Hepatocyte (in vitro differentiated cells): ENCODE measurements around the gene SLC8A1. TPM values are rescaled to one million over a fixed set of nuclear protein-coding genes. Genes with fewer than 3 reads are reported as not detected.

ENCODE experiments used
- DNase-seq: peaks from one replicate; pipeline ENCODE4 v3.0.0-alpha.2; 2016; ENCODE audit warnings: low spot score
- H2AFZ ChIP-seq: fragments of 200-600 bp; sonication (generic); 2 replicates; pipeline ENCODE4 v1.6.0; 2016; ENCODE audit warnings: antibody characterized with exemption, mild to moderate bottlenecking
- H3K27ac ChIP-seq: fragments of 200-600 bp; sonication (generic); 2 replicates; pipeline ENCODE4 v1.5.1; 2016; ENCODE audit warnings: mild to moderate bottlenecking
- H3K27me3 ChIP-seq: fragments of 200-600 bp; sonication (generic); 2 replicates; pipeline ENCODE4 v1.6.1; 2016
- H3K36me3 ChIP-seq: fragments of 200-600 bp; sonication (generic); replicated peaks from 2 replicates; pipeline ENCODE4 v1.5.1; 2016; ENCODE audit warnings: low read depth; ENCODE audit not compliant: insufficient read depth
- H3K4me1 ChIP-seq: fragments of 200-600 bp; sonication (generic); 2 replicates; pipeline ENCODE4 v1.5.1; 2016; ENCODE audit warnings: mild to moderate bottlenecking, moderate library complexity; ENCODE audit not compliant: insufficient read depth
- H3K4me2 ChIP-seq: fragments of 200-600 bp; sonication (generic); 2 replicates; pipeline ENCODE4 v1.6.0; 2016
- H3K4me3 ChIP-seq: fragments of 200-600 bp; sonication (generic); 2 replicates; pipeline ENCODE4 v1.5.1; 2016; ENCODE audit warnings: mild to moderate bottlenecking
- H3K79me2 ChIP-seq: fragments of 200-600 bp; sonication (generic); 2 replicates; pipeline ENCODE4 v1.6.0; 2017; ENCODE audit warnings: mild to moderate bottlenecking
- H3K9me2 ChIP-seq: fragments of 200-600 bp; sonication (generic); replicated peaks from 2 replicates; pipeline ENCODE4 v1.6.0; 2017; ENCODE audit warnings: mild to moderate bottlenecking; ENCODE audit not compliant: insufficient read depth
- H3K9me3 ChIP-seq: fragments of 200-600 bp; sonication (generic); 2 replicates; pipeline ENCODE4 v1.5.1; 2016; ENCODE audit warnings: low read depth, mild to moderate bottlenecking
- H4K20me1 ChIP-seq: fragments of 200-600 bp; sonication (generic); 2 replicates; pipeline ENCODE4 v1.6.0; 2016; ENCODE audit warnings: mild to moderate bottlenecking; ENCODE audit not compliant: insufficient read depth, poor library complexity, severe bottlenecking
- CTCF ChIP-seq: fragments of 200-600 bp; sonication (generic); IDR thresholded peaks from 2 replicates; pipeline ENCODE4 v1.5.1; 2016; ENCODE audit warnings: antibody characterized with exemption, mild to moderate bottlenecking; ENCODE audit not compliant: poor library complexity
- EZH2 ChIP-seq: fragments of 200-600 bp; sonication (generic); IDR thresholded peaks from 2 replicates; pipeline ENCODE4 v1.6.1; 2016; ENCODE audit warnings: antibody characterized with exemption, mild to moderate bottlenecking, borderline replicate concordance
- EZH2phosphoT487 ChIP-seq: fragments of 200-600 bp; sonication (generic); IDR thresholded peaks from one replicate; pipeline ENCODE4 v1.6.1; 2018; ENCODE audit warnings: antibody characterized with exemption, mild to moderate bottlenecking, low read depth, moderate library complexity; ENCODE audit not compliant: unreplicated experiment, severe bottlenecking
- WGBS: methylation state at CpG from one replicate; pipeline ENCODE4 v1.1.6; 2016; ENCODE audit warnings: low lambda C conversion rate; ENCODE audit errors: missing lambda C conversion rate; 5-methylcytosine and 5-hydroxymethylcytosine counted together
- polyA plus RNA-seq: library from polyadenylated mRNA; unstranded; fragments of >200 nt; fragmentation: Nextera tagmentation; extraction: Ambion mirVana; gene quantifications from 2 replicates; pipeline ENCODE4 v1.2.1, GENCODE V29; 2016
- total RNA-seq: library from RNA; depleted of rRNA; stranded (reverse); fragments of >200 nt; gene quantifications from 2 replicates; pipeline ENCODE4 v1.2.3, GENCODE V29; 2014

The SLC8A1 gene
- total and polyA plus RNA-seq, 2 experiments from 2014 or later, result 2.2 to 8.9 TPM

GRCh38 chr2:40276076-40276475 is 175.8 kb downstream of the SLC8A1 start:
- H3K27ac ChIP-seq, result no peak overlapping the region
- H3K9me2 ChIP-seq, result no peaks in the 10 kb centered on the region
- 95% methylated on average over 1 of the region's 1 CpG for WGBS
- no peaks in the 10 kb centered on the region for H3K27me3 ChIP-seq
- H3K9me3 ChIP-seq, result no peaks in the 10 kb centered on the region
- no peaks in the 10 kb centered on the region for H3K79me2 ChIP-seq
- H2AFZ ChIP-seq, result no peak overlapping the region
- TF ChIP-seq EZH2, result no peak
- TF ChIP-seq EZH2phosphoT487, result no peak
- TF ChIP-seq CTCF, result no peak
- peaks cover 2% of the 10 kb centered on the region for H3K4me1 ChIP-seq
- H3K4me2 ChIP-seq, result no peak overlapping the region
- no peaks in the 10 kb centered on the region for H4K20me1 ChIP-seq
- H3K36me3 ChIP-seq, result no peaks in the 10 kb centered on the region
- no peak overlapping the region for H3K4me3 ChIP-seq
- DNase-seq, result no peak

DNA sequence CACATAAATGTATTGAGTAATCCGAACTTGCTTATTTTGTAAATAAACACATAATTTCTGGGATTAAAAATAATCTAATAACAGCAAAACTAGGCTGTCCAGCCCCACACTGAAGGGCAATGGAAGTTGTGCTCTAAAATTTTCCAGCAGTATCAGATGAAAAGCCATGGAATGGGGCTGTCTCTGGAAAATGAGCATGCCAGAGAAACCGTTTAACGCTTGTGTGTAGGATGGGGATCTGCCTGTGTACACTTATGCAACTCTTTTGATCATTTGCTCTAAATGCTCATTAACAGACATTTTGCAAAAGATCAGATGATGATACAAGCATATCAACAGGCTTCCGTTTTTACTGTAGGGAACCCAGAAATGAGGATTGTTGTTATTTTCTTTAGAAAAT is 177.6 kb downstream of the SLC8A1 start:
- Histone ChIP-seq H2AFZ (no peak overlapping the region), H3K4me3 (no peak overlapping the region), H3K27ac (no peak overlapping the region), H3K9me2 (no peaks in the 10 kb centered on the region), H3K4me2 (no peak overlapping the region), H3K4me1 (no peaks in the 10 kb centered on the region), H3K9me3 (no peaks in the 10 kb centered on the region), H3K79me2 (no peaks in the 10 kb centered on the region), H3K36me3 (no peaks in the 10 kb centered on the region), H4K20me1 (no peaks in the 10 kb centered on the region), H3K27me3 (no peaks in the 10 kb centered on the region)
- 81% methylated on average over 4 of the region's 4 CpGs for WGBS
- no peak for DNase-seq
- TF ChIP-seq EZH2phosphoT487 (no peak), EZH2 (no peak), CTCF (no peak)

DNA sequence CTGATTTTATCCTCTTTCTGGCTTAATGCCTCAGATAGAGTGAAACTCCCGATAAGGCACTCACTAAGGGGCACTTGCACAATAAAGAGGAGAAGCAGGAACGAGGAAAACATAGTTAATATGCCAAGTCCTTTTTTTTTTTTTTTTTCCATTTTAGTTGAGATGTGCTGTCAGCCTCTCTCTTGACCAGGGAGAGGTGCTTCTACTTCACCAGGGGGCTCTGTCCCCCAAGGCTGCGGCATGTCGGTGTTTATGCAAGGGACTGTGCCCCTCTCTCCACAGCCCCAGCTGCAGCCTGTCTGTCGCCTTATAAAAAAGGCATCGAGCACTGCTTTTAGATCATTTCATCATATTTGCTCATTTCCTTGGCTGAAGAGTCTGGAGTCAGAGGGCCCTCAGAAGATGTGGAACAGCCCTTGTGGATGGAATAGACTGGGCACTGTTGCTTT is 178.1 kb downstream of the SLC8A1 start:
- no peaks in the 10 kb centered on the region for H3K9me2 ChIP-seq
- no peaks in the 10 kb centered on the region for H4K20me1 ChIP-seq
- no peaks in the 10 kb centered on the region for H3K79me2 ChIP-seq
- WGBS, result 59% methylated on average over 6 of the region's 6 CpGs
- H2AFZ ChIP-seq, result no peak overlapping the region
- no peak for TF ChIP-seq CTCF
- TF ChIP-seq EZH2, result no peak
- TF ChIP-seq EZH2phosphoT487, result no peak
- H3K4me3 ChIP-seq, result no peak overlapping the region
- H3K4me2 ChIP-seq, result no peak overlapping the region
- no peaks in the 10 kb centered on the region for H3K9me3 ChIP-seq
- H3K36me3 ChIP-seq, result no peaks in the 10 kb centered on the region
- no peak for DNase-seq
- H3K27ac ChIP-seq, result no peak overlapping the region
- no peaks in the 10 kb centered on the region for H3K4me1 ChIP-seq
- no peaks in the 10 kb centered on the region for H3K27me3 ChIP-seq

- no peak overlapping the region for H3K27ac ChIP-seq
- no peak for TF ChIP-seq EZH2
- TF ChIP-seq EZH2phosphoT487, result no peak
- H3K4me3 ChIP-seq, result no peak overlapping the region
- no peaks in the 10 kb centered on the region for H3K36me3 ChIP-seq
- no peaks in the 10 kb centered on the region for H3K27me3 ChIP-seq
- DNase-seq, result no peak
- H2AFZ ChIP-seq, result no peak overlapping the region
- H3K4me2 ChIP-seq, result no peak overlapping the region
- H3K9me3 ChIP-seq, result no peaks in the 10 kb centered on the region
- no peaks in the 10 kb centered on the region for H3K79me2 ChIP-seq
- no peaks in the 10 kb centered on the region for H3K9me2 ChIP-seq
- no peaks in the 10 kb centered on the region for H4K20me1 ChIP-seq
- H3K4me1 ChIP-seq, result no peaks in the 10 kb centered on the region
- WGBS, result 63% methylated on average over 6 of the region's 6 CpGs
Measured at GRCh38 chr2:40271094-40271493, 180.8 kb downstream of the SLC8A1 start.
